ENCODE measurements around the gene PCDH9.

The PCDH9 gene

DNA sequence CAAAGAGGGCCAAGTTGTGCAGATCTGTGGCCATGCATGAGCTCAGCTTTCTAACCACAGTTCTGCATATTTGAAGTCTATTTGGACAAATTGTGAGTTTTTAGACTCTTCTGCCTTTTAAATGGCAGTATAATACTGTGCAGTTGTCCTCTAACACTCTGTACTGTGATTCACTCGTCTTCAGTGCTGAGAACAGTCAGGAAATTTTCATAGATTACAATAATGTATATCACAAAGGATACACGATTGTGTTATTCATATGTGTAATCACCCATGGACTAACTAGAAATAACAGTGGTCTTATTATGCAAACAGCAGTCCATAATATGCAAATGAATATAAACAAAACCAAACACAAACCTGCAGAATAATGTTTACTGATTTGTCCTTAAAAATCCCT lies 259.1 kb downstream of the PCDH9 start:
- no peak for DNase-seq (ENCODE audit: low spot score)

DNA sequence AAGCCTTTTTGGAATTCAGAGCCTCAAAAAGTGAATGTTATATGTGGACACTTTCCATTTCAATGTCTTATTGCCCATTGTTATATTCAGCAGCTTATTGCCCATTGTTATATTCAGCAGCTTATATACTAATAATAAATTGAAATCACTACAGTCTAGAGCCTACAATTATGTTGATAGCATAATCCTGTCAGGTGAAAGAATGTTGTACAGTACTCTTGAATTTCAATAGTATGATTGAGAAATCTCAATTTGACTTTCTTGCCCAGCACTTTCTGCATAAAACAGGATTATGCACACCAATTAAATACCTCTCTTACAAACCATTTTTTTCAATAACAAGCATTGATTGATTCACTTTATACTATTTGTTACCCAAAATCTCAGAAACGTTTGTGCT lies 260.8 kb downstream of the PCDH9 start:
- DNase-seq (ENCODE audit: low spot score): no peak

DNA sequence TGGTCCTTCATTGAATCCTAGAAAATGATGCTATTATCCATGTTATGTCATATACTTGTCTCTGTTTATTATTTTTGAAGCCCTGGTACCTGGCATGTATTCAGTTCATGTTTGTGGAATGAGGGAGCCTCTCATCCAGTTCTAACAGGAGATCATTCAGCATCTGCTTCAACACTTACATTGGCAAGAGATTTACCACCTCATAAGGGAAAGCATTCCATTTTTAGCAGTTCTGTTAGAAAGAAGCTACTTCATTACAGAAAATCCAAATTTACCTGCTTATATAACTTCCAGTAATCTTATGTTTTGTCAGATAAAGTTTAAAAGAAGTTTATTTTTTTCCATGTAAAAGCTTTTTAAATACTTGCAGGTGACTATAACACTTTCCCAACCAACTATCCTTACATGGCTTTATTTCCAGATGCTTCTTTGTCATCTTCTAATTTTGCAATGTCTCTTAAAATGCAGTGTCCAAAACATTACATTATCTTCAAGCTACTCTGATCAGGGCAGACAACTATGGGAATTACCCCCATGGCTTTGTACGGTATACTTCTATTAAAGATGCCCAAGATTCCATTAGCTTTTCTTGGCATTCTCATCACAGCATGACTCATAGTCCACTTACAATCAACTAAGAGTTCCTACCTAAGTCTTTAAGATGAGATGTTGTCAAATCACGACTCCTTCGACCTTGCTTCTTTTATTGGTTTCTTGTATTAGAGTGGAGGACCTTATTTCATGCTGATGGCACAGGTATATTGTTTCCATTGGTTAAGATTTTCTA lies 262.1 kb downstream of the PCDH9 start:
- no peak for DNase-seq (ENCODE audit: low spot score)

GRCh38 chr13:66965181-66965580 lies 265.0 kb downstream of the PCDH9 start:
- DNase-seq (ENCODE audit: low spot score): no peak

- no peak for DNase-seq (ENCODE audit: low spot score)
Observed at GRCh38 chr13:66962953-66963352, 267.2 kb downstream of the PCDH9 start.

- peak; percentile 3 for DNase-seq (ENCODE audit: low spot score)
Observed at GRCh38 chr13:66958611-66959010, 271.5 kb downstream of the PCDH9 start.

GRCh38 chr13:66952507-66952906 lies 277.6 kb downstream of the PCDH9 start:
- no peak for DNase-seq (ENCODE audit: low spot score)

DNA sequence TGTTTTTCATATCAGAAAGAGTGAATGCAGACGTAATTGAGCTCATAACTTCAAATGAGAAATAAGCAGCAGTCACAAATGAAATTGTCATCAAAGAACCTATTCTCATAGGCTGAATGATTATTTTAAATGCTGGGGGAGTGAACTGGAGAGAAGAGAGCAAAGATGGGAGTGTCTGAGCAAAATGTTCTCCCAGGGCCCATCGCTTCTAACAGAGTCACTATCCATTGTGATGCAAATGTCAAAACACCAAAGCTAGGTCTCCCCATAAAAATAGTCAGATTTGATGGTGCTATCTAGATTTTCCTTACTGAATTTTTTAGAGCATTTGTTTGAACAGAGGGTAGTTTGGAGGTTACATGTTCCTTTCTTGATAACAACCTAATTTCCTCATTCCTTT lies 278.7 kb downstream of the PCDH9 start:
- no peak for DNase-seq (ENCODE audit: low spot score)

GRCh38 chr13:66950666-66951065 lies 279.5 kb downstream of the PCDH9 start:
- DNase-seq (ENCODE audit: low spot score): no peak

DNA sequence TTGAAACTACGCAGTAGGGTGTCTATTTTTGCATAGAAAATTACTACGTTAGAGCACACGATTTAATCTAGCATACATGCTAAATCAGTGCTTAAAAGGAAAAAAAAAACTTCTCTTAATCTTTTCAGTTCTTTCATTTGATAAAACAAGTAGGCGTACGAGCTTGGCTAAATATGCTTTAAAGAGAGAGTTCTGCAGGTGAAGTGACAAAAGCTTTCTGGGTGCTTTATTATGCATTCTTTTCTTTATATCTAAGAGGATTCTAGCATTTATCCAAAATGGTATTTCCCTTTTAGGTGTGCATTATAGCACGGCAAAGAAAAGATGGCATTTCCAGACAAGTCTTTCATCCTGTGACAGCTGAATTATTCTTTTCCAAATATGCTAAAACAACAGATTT lies 281.2 kb downstream of the PCDH9 start:
- no peak for DNase-seq (ENCODE audit: low spot score)

DNA sequence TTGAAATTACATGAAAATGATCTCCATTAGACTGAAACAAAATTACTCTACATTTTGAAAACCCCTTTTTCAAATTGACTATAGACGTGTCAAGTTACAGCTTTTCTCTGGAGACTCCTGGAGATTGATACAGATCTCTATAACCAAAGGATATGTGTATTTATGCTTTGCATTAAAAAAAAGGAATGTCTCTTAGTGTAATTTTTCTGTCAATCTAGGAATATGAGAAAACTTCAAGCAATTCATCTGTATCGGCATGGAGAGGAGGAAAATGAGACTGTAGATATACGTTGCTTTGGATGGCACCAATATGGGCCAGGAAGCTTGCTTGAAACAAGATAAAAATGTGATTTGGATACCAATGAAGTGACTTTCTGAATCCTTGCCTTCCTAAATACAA lies 286.6 kb downstream of the PCDH9 start:
- DNase-seq (ENCODE audit: low spot score): no peak

- no peak for DNase-seq (ENCODE audit: low spot score)
Observed at GRCh38 chr13:66940113-66940512, 290.0 kb downstream of the PCDH9 start.

- no peak for DNase-seq (ENCODE audit: low spot score)
Observed at GRCh38 chr13:66937423-66937822, 292.7 kb downstream of the PCDH9 start.

DNA sequence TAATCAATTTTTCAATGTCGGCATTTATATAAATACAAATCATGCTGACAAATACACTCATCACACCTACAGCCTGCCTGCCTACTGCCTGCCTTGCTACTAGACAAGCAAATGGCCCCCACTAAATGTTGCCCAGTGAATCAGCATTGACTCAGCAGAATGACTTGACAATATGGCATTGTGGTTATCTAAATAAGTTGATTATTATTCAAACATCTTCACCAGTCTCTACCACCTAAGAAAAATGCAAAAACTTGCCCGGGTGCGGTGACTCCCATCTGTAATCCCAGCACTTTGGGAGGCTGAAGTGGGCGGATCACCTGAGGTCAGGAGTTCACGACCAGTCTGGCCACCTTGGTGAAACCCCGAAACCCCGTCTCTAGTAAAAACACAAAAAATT lies 296.1 kb downstream of the PCDH9 start:
- DNase-seq (ENCODE audit: low spot score): peak; percentile 6

DNA sequence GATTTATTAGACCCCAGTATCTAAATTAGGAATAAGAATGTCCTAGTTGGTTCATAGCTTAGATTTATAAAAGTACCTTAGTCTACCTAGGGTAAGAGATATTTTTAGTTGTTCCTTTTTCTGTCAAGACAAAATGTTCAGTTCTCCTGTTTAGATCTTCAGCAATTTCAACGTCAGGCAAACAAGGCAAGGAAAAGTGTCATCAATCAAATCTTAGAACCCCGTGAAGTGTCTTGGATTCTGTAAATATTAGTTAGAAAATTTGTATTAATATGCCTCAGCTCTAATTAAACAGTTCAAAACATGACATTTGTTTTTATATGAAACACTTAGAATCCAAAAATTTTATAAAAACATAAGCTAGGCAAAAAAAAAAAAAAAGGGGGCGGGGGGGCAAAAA lies 296.6 kb downstream of the PCDH9 start:
- no peak for DNase-seq (ENCODE audit: low spot score)

DNA sequence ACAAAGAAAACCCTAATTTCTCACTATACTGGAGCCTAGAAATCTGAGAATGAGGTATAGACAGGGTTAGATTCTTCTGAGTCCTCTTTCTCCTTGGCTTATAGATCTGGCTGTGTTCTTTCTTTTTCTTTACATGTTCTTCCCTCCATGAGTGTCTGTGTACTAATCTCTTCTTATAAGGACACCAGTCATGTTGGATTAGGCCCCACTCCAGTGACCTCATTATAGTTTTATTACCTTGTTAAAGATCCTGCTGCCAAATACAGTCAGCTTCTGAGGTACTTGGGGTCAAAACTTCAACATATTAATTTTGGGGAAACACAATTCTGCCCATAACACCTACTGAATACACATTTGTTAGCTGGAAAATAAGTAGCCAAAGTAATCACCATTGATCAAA lies 302.6 kb downstream of the PCDH9 start:
- DNase-seq (ENCODE audit: low spot score): no peak

DNA sequence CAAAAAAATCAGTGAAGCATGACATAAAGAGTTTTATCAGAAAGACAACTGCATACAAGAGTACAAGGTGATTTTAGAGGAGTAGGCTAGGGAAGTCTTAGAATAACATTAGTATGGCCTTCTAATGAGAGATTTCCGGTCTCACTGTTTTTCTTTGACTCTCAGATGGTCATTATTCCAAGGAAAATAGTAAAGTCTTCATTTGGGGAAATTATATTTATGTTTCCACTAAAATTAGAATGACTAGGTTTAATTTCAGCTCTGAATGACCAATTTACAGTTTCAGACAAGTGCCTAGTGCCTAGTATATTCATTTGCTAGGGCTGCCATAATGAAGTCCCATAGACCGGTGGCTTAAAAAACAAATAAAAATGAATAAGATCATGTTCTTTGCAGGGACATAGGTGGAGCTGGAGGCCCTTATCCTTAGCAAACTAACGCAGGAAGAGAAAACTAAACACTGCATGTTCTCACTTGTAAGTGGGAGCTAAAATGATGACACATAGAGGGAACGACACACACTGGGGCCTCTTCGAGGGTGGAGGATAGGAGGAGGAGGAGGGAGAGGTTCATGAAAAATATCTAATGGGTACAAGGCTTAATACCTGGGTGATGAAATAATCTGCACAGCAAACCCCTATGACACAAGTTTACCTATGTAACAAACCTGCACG lies 303.1 kb downstream of the PCDH9 start:
- DNase-seq (ENCODE audit: low spot score): no peak

- DNase-seq (ENCODE audit: low spot score): no peak
Observed at GRCh38 chr13:66926200-66926850, 303.8 kb downstream of the PCDH9 start.

DNA sequence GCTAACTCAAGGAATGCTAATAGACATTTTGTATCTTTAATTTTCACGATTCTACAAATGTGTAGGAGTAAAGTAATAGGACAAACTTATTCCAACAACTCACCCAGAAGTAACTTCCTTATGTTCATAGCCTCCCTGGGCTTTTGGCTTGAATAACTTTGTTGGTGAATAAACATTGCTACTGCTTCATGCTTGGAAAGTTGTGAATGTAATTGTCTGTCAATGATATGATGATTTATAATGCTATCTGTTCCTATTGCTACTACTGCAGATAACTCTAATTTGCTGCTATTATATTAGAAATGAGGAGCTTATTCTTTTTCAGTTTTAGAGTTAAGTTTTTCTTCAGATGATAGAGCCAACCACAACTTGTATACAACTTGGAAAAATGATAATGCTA lies 307.7 kb downstream of the PCDH9 start:
- DNase-seq (ENCODE audit: low spot score): no peak

DNA sequence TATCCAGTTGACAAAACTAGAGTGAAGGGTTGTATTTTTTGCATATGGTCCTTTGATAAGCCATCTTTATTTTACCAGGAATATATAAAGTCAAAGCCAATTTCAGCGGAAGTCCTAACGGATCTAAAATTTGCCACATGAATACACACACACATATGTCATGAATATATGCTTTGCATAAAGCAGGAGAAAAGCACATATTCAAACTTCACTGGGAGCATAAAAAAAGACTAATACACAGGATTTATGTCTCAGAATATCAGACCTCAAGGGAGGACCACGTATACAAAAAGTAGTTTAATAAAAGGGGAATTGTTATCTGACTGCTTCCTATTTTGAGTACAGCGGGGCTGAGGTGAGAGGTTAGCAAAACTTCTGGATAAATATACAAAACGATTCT lies 308.7 kb downstream of the PCDH9 start:
- no peak for DNase-seq (ENCODE audit: low spot score)

- DNase-seq (ENCODE audit: low spot score): peak; percentile 9
Observed at GRCh38 chr13:66915596-66916185, 314.4 kb downstream of the PCDH9 start.

- peak; percentile 59 for DNase-seq (ENCODE audit: low spot score)
Observed at GRCh38 chr13:66914155-66914554, 316.0 kb downstream of the PCDH9 start.

DNA sequence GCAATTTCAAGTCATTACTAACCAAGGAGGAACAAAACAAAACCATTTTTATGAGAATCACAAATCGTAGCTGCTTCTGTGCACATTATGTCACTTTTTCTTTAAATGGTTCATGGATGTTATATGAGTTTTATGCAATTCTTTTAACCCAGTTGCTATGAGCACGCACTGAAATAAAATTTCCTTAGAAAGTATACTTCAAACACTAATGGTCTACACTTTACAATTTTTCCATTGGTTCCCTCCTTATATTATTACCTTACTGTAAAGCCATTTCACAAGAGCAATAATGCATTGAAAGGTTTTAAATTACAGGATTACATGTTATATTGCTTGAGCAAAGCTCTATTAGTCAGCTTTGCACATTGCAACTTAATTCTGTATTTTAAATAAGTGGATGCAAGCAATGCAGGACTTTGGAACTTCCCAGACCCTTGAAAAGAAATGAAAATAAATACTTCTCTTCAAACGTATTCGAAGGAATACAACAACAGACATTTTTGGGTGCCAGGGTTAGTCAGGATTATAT lies 318.7 kb downstream of the PCDH9 start:
- no peak for DNase-seq (ENCODE audit: low spot score)

All from COLO829 (cell line).